22Rv1 (cell line): ENCODE data around the gene MARCHF7.

Experiments
- CTCF ChIP-seq: fragments of 450-650 bp; IDR thresholded peaks from 2 replicates; pipeline ENCODE4 v1.5.1; 2017; ENCODE audit warnings: mild to moderate bottlenecking
- ZFX ChIP-seq: fragments of 450-650 bp; IDR thresholded peaks from 2 replicates; pipeline ENCODE4 v1.6.1; 2017; ENCODE audit warnings: antibody characterized with exemption, borderline replicate concordance

DNA sequence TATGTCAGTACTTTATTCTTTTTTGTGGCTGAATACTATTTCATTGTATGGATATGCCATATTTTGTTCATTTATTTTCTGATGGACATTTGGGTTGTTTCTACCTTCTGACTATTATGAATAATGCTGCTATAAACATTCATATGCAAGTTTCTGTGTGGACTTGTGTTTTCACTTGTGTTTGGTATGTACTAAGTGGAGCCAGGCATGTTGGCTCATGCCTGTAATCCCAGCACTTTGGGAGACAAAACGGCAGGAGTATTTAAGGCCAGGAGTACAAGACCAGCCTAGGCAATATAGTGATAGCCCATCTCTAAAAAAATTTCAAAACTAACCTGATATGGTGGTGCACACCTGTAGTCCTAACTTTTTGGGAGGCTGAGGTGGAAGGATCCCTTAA, 23.3 kb downstream of the MARCHF7 start:
- TF ChIP-seq CTCF = no peak
- TF ChIP-seq ZFX = no peak
